SK-N-SH treated with all-trans-retinoic acid at 6 μM for 48 hours (cell line): ENCODE results near the gene MARCHF6.

ENCODE experiments used
- ATAC-seq: fragments of 200-7000 bp; cut with Tn5 transposase; 3 replicates; pipeline ENCODE4 v1.9.1; 2020; ENCODE audit warnings: mild to moderate bottlenecking, moderate library complexity
- ARNTL ChIP-seq: fragments of 450-650 bp; formaldehyde crosslinking; IDR thresholded peaks from 2 replicates; pipeline ENCODE4 v1.5.0; 2020; ENCODE audit warnings: low read depth, mild to moderate bottlenecking, moderate library complexity, borderline replicate concordance
- BACH2 ChIP-seq: fragments of 250-450 bp; sonication (Bioruptor Pico); IDR thresholded peaks from 2 replicates; pipeline ENCODE4 v1.9.0; 2021; ENCODE audit warnings: mild to moderate bottlenecking, borderline replicate concordance
- CREB5 ChIP-seq: fragments of 250-450 bp; sonication (Bioruptor Pico); IDR thresholded peaks from 2 replicates; pipeline ENCODE4 v1.5.1; 2020; ENCODE audit warnings: low read depth, mild to moderate bottlenecking, moderate library complexity
- CSDC2 ChIP-seq: fragments of 250-450 bp; sonication (Bioruptor Pico); IDR thresholded peaks from 2 replicates; pipeline ENCODE4 v1.5.0; 2020; ENCODE audit warnings: mild to moderate bottlenecking, moderate library complexity
- CSRNP3 ChIP-seq: fragments of 250-450 bp; sonication (Bioruptor Pico); IDR thresholded peaks from 2 replicates; pipeline ENCODE4 v1.5.1; 2021; ENCODE audit warnings: mild to moderate bottlenecking, moderate library complexity
- ESRRG ChIP-seq: fragments of 250-450 bp; sonication (Bioruptor Pico); IDR thresholded peaks from 2 replicates; pipeline ENCODE4 v1.6.1; 2021; ENCODE audit warnings: mild to moderate bottlenecking
- GLIS3 ChIP-seq: fragments of 250-450 bp; sonication (Bioruptor Pico); IDR thresholded peaks from 2 replicates; pipeline ENCODE4 v1.5.0; 2020; ENCODE audit warnings: mild to moderate bottlenecking, moderate library complexity
- ISL1 ChIP-seq: fragments of 250-450 bp; sonication (Bioruptor Pico); IDR thresholded peaks from 2 replicates; pipeline ENCODE4 v2.1.2; 2022; ENCODE audit warnings: mild to moderate bottlenecking, moderate library complexity
- OSR1 ChIP-seq: fragments of 250-450 bp; sonication (Bioruptor Pico); IDR thresholded peaks from 2 replicates; pipeline ENCODE4 v1.8.0; 2022; ENCODE audit warnings: moderate library complexity, mild to moderate bottlenecking, inconsistent platforms
- PATZ1 ChIP-seq: fragments of 250-450 bp; sonication (Bioruptor Pico); IDR thresholded peaks from 2 replicates; pipeline ENCODE4 v1.8.0; 2020; ENCODE audit warnings: mild to moderate bottlenecking, moderate library complexity, borderline replicate concordance
- POU6F1 ChIP-seq: fragments of 250-450 bp; sonication (Bioruptor Pico); IDR thresholded peaks from 2 replicates; pipeline ENCODE4 v1.8.0; 2021; ENCODE audit warnings: low read depth, mild to moderate bottlenecking, moderate library complexity, borderline replicate concordance
- PPARA ChIP-seq: fragments of 250-450 bp; sonication (Bioruptor Pico); IDR thresholded peaks from 2 replicates; pipeline ENCODE4 v1.5.0; 2020; ENCODE audit warnings: mild to moderate bottlenecking, borderline replicate concordance
- RARB ChIP-seq: fragments of 250-450 bp; sonication (Bioruptor Pico); IDR thresholded peaks from 2 replicates; pipeline ENCODE4 v1.8.0; 2021; ENCODE audit warnings: mild to moderate bottlenecking, moderate library complexity
- SNAI2 ChIP-seq: fragments of 250-450 bp; sonication (Bioruptor Pico); IDR thresholded peaks from 2 replicates; pipeline ENCODE4 v1.5.0; 2020; ENCODE audit warnings: mild to moderate bottlenecking, moderate library complexity
- TCF4 ChIP-seq: fragments of 250-450 bp; sonication (Bioruptor Pico); IDR thresholded peaks from 2 replicates; pipeline ENCODE4 v1.8.0; 2021; ENCODE audit warnings: mild to moderate bottlenecking, moderate library complexity, borderline replicate concordance
- TOX ChIP-seq: fragments of 250-450 bp; sonication (Bioruptor Pico); IDR thresholded peaks from 2 replicates; pipeline ENCODE4 v1.8.0; 2021; ENCODE audit warnings: mild to moderate bottlenecking, moderate library complexity, borderline replicate concordance
- TSHZ2 ChIP-seq: fragments of 250-450 bp; sonication (Bioruptor Pico); IDR thresholded peaks from 2 replicates; pipeline ENCODE4 v1.5.0; 2020; ENCODE audit warnings: mild to moderate bottlenecking, moderate library complexity
- ZC3H10 ChIP-seq: fragments of 250-450 bp; sonication (Bioruptor Pico); IDR thresholded peaks from 2 replicates; pipeline ENCODE4 v1.5.1; 2021; ENCODE audit warnings: mild to moderate bottlenecking, moderate library complexity
- ZFP3 ChIP-seq: fragments of 250-450 bp; sonication (Bioruptor Pico); IDR thresholded peaks from 2 replicates; pipeline ENCODE4 v1.5.0; 2020; ENCODE audit warnings: mild to moderate bottlenecking, moderate library complexity
- ZFP30 ChIP-seq: fragments of 450-650 bp; formaldehyde crosslinking; IDR thresholded peaks from 2 replicates; pipeline ENCODE4 v1.5.0; 2022; ENCODE audit warnings: mild to moderate bottlenecking, moderate library complexity
- ZNF565 ChIP-seq: fragments of 450-650 bp; formaldehyde crosslinking; conservative IDR thresholded peaks from 2 replicates; pipeline ENCODE4 v1.5.0; 2020; ENCODE audit warnings: low read depth, mild to moderate bottlenecking, moderate library complexity
- ZNF70 ChIP-seq: fragments of 450-650 bp; formaldehyde crosslinking; IDR thresholded peaks from 2 replicates; pipeline ENCODE4 v1.5.0; 2020; ENCODE audit warnings: mild to moderate bottlenecking, moderate library complexity
- ZNF8 ChIP-seq: fragments of 450-650 bp; formaldehyde crosslinking; IDR thresholded peaks from 2 replicates; pipeline ENCODE4 v1.5.0; 2020; ENCODE audit warnings: mild to moderate bottlenecking, moderate library complexity

Gene MARCHF6

GRCh38 chr5:10377081-10377480 lies 23.6 kb downstream of the MARCHF6 start:
- no peak for TF ChIP-seq ARNTL (CRISPR knock-in tag)
- TF ChIP-seq ZNF8 (CRISPR knock-in tag), result no peak
- TF ChIP-seq ZNF70 (CRISPR knock-in tag), result no peak
- no peak for TF ChIP-seq CSDC2 (CRISPR knock-in tag)
- no peak for TF ChIP-seq RARB (CRISPR knock-in tag)
- no peak for TF ChIP-seq TCF4 (CRISPR knock-in tag)
- no peak for TF ChIP-seq CREB5 (CRISPR knock-in tag)
- no peak for TF ChIP-seq ZFP3 (CRISPR knock-in tag)
- TF ChIP-seq BACH2 (CRISPR knock-in tag), result no peak
- no peak for TF ChIP-seq ISL1 (CRISPR knock-in tag)
- TF ChIP-seq SNAI2 (CRISPR knock-in tag), result no peak
- ATAC-seq, result no peak

- ATAC-seq, result no peak
- no peak for TF ChIP-seq GLIS3 (CRISPR knock-in tag)
- no peak for TF ChIP-seq ZC3H10 (CRISPR knock-in tag)
- no peak for TF ChIP-seq ISL1 (CRISPR knock-in tag)
- no peak for TF ChIP-seq POU6F1
- TF ChIP-seq TCF4 (CRISPR knock-in tag), result no peak
- no peak for TF ChIP-seq ZNF565 (CRISPR knock-in tag)
- no peak for TF ChIP-seq TOX (CRISPR knock-in tag)
- TF ChIP-seq CSDC2 (CRISPR knock-in tag), result no peak
- no peak for TF ChIP-seq BACH2 (CRISPR knock-in tag)
- TF ChIP-seq ZFP30 (CRISPR knock-in tag), result no peak
- TF ChIP-seq ARNTL (CRISPR knock-in tag), result no peak
- TF ChIP-seq CREB5 (CRISPR knock-in tag), result no peak
- no peak for TF ChIP-seq RARB (CRISPR knock-in tag)
- TF ChIP-seq ESRRG (CRISPR knock-in tag), result no peak
- no peak for TF ChIP-seq OSR1 (CRISPR knock-in tag)
- no peak for TF ChIP-seq TSHZ2 (CRISPR knock-in tag)
- TF ChIP-seq SNAI2 (CRISPR knock-in tag), result no peak
- no peak for TF ChIP-seq ZNF70 (CRISPR knock-in tag)
- TF ChIP-seq PPARA, result no peak
- no peak for TF ChIP-seq CSRNP3
These were observed 28.3 kb downstream of the MARCHF6 start for GRCh38 chr5:10381803-10382202.

- ATAC-seq, result no peak
- TF ChIP-seq ZNF565 (CRISPR knock-in tag) (no peak), PATZ1 (CRISPR knock-in tag) (no peak), ISL1 (CRISPR knock-in tag) (no peak), GLIS3 (CRISPR knock-in tag) (no peak), SNAI2 (CRISPR knock-in tag) (no peak), RARB (CRISPR knock-in tag) (no peak), CSRNP3 (no peak), ZC3H10 (CRISPR knock-in tag) (no peak), ESRRG (CRISPR knock-in tag) (no peak), ZNF8 (CRISPR knock-in tag) (no peak), CREB5 (CRISPR knock-in tag) (no peak), ZNF70 (CRISPR knock-in tag) (no peak), PPARA (no peak)
These were observed 31.0 kb downstream of the MARCHF6 start for GRCh38 chr5:10384483-10384882.
